ENCODE data around the gene TCEA3.

TCEA3 gene

GRCh38 chr1:23331713-23332112 lies 92.8 kb downstream of the TCEA3 start:
- H3K4me3 ChIP-seq (ENCODE audit: low read length) = no peak overlapping the region
- DNase-seq (ENCODE audit: low read depth) = no peak
- no peak for TF ChIP-seq CTCF (conservative IDR thresholded peaks at IDR 0.05; ENCODE audit: low read depth, low read length)
